T follicular helper cell (primary cell): ENCODE results near the gene ABCA1.
A peak's percentile ranks its signal among the peaks of the same experiment; 100 is the strongest.
"Not testable (repeated sequence)": the region's sequence is repeated elsewhere in the genome, so short reads cannot be mapped to it uniquely, and the experiment has no call there.

ENCODE experiments used
- DNase-seq: peaks from one replicate; pipeline ENCODE4 v3.0.0-alpha.2; 2020; ENCODE audit warnings: low read depth

ABCA1 gene

GRCh38 chr9:104872656-104873488 lies 55.1 kb downstream of the ABCA1 start:
- DNase-seq = no peak

DNA sequence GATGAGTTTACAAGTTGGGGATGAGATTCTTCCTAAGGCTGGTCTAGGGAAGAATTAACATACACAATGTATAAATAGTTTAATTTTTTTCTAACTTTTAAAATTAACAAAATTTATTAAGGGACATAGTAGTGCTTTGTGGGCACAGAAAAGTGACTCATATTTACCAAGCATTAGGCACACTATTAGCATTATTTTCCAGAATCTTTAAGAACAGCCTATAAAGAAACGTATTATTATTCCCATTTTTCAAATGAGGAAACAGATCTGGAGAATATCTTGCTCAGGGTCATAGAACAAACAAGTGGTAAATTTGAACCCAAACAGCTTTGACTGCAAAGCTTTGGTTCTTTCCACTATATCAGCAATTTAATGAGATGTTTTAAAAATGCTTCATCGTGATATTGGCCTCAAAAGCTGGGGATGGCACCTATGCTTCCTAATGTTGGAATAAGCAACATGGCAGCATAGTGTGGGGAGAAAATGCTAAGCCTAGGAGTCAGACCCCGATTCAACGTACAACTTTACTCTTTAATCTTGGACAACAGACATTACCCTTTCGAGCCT lies 55.9 kb downstream of the ABCA1 start:
- DNase-seq = no peak

DNA sequence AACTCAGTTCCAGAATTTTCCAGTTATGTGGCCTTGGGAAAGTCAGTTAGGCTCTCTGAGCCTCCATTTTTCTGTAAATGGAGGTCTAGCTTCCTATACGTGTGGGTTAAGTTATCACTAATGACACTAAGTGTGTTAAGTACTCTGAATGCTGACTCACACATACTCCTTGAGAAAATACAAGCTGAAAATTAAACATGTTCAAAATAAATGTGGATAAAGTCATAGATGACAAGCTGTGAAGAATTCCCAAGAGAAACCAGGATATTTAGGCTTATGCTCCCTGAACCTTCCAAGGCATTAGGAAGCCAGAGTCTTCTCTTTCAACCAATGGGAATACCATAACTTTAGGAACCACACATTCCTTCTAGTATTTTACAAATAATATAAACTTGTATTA lies 58.1 kb downstream of the ABCA1 start:
- DNase-seq = no peak

DNA sequence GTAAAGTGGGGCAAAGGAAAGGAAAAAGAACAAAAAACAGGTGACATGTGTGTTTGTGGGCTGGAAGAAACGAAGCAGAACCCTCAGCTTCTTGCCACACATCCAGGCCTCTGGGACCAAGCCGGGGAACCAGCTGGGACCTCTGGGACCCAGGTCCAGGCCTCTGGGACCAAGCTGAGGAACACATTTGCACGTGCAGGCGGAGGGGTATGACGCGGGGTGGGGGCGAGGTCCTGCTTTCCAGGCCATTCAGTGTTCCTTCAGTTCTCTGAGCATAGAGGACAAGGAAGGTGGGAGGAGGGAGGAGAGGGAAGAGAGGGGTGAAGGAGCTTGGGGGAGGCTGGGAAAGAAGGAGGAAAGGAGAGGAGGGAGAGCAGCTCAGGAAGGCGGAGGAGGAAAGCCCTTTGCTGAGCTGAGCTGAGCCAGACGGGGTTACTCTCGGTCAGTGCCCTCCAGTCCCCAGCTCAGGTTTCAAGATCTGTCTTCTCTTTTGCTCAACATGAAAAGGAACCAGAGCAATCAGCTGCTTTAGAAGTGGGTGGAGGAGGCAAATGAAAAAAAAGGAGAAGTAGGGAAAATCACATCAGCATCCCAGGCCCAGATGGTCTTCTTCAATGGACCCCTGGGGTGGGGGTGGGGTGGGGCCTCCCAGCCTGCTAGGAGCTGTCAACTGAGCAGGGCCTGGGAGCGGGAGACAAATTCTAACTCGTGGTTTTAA lies 59.1 kb downstream of the ABCA1 start:
- no peak for DNase-seq

GRCh38 chr9:104868303-104868686 lies 59.7 kb downstream of the ABCA1 start:
- DNase-seq = no peak

DNA sequence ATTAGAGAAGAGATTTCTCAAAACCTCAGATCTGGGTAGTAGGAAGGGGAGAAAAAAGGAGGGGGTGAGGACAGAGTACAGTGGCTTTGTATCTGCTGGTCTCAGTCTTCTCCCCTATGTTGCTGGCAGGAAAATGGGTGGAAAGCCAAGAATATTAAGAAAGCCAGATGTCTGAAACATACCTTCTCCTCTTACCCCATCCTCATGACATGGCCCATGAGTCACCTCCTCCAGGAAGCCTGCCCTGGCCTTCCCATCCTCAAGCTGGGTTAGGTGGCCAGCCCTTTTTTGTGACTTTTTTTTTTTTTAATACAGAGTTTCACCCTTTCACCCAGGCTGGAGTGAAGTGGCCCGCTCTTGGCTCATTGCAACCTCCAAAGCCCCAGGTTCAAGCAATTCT lies 61.8 kb downstream of the ABCA1 start:
- no peak for DNase-seq

GRCh38 chr9:104864675-104865104 lies 63.3 kb downstream of the ABCA1 start:
- DNase-seq = no peak

DNA sequence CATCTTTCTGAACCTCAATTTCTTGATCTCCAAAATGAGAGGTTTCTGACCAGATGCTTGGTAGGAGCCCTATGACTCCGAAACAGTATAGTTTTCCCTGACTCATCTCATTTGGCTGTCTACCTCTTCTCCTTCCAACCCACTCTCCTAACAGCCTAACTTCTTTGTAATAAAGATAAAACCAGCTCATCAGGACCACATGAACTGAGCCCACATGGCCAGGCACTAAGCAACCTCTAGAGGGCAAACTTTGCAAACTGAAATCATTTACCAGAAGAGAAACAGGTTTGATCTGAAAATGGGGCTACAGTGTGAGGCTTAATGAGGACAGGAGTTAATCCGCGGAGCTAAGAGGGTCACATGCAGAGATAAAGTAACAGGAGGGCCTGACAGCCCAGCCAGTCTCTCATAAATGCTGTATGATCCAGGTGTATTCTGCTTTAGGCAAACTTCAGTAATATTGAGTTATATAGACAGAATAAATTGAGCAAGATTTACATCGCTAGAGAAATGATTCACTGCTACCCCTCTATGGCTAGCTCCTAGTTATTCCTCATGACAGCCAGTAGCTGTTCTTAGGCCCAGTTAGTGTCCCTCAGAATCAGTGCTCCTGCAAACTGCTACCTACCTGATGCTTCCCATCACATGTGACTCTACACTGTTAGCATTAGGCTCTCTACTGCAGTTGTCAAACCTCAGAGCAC lies 64.6 kb downstream of the ABCA1 start:
- DNase-seq = peak; percentile 12

DNA sequence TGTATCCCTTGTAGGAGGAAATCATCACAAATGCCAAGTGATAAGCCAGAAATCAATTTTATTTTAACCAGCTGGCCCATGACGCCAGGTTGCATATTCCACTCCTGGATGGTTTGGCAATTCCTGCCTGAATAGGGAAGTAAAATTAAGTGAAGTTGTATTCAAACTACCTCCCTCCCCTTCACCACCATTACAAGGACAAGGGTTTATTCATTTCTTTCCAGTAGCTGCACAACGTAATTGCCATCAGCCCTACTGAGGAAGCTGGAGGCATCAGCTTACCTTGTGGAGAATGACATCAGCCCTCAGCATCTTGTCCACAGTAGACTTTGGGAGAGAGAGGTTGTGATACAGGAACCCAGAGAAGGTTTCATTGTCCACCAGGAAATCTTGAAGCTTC lies 66.6 kb downstream of the ABCA1 start:
- DNase-seq = no peak

DNA sequence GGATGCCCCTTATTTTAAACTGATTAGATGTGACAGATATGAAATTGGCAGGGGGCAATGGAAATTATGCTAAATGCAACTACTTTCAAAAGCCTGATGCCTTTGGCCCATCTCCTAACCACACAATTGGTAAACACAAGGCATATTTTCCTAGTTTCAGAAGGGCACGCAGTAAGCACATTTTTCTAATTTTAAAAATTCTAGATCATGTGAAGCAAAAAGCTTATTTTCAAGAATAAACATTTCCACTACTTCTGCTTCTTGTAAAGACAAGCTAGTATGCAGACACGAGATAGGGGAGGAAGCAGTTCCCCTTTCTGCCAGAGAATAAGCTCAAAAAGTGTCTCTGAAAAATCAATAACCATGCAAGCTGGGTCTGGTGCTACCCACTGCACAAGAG lies 67.7 kb downstream of the ABCA1 start:
- no peak for DNase-seq

- no peak for DNase-seq
Measured at GRCh38 chr9:104858846-104859245, 69.1 kb downstream of the ABCA1 start.

GRCh38 chr9:104858271-104858670 lies 69.7 kb downstream of the ABCA1 start:
- DNase-seq = no peak

DNA sequence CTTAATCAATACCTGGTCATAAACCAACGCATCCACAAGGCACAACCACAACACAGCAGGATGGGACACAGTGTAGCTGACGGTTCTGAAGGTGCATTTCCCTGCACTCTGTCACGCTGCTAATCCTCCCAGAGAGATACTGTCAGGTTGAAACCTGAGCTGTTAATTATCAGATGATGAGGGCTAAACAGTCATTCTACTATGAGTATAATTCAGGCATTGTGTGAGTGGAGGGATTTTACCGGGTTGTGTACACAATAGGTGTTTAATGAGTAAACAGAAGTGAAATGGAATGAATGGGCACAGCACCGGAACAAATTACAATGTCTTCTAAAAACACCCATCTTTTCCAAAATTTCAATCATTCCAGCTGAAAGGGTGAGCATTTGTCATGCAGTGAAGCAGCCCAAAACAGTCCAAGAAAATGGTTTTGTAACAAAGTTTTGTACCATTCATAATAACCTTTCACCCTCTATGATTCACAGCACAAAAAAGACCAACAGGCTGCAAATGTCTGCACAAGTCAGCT lies 71.5 kb downstream of the ABCA1 start:
- no peak for DNase-seq

DNA sequence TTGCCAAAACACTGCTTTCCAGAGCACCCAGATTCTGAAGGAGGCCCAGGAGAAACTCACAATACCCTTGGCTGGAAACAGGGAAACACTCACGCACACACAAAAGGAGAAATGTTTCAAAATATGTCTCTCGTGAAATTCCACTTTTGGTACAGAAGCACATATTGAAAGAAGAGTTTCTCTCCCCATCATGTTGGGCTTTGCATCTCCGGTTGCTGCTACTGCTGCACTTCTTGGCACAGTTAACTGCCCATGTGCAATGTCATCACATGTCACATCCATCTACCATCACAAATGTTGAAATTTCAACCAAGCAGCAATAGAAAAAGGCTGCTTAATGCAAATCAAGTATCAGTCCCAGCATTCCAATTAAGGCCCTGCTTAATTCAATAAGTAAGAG lies 72.1 kb downstream of the ABCA1 start:
- no peak for DNase-seq

- DNase-seq = not testable (repeated sequence)
Measured at GRCh38 chr9:104855258-104855657, 72.7 kb downstream of the ABCA1 start.

DNA sequence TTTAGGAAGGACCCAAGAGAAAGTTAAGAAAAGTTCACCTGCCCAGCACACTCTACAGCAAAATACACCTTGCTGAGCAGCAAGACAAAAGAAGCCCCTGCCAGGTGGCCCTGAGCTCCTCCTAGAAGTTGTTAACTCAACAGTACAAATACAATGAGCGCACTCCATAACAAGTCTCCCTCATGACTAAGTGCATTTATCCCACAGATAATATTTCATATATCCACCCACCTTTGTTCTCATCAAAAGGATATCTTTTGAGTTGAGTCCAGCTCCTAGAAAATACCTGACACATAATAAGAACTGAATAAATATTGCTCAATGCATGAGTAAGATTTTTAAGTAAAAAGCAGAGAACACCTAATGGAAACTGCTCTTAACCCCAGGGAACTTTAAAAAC lies 73.3 kb downstream of the ABCA1 start:
- no peak for DNase-seq

- no peak for DNase-seq
Measured at GRCh38 chr9:104853683-104854082, 74.3 kb downstream of the ABCA1 start.

DNA sequence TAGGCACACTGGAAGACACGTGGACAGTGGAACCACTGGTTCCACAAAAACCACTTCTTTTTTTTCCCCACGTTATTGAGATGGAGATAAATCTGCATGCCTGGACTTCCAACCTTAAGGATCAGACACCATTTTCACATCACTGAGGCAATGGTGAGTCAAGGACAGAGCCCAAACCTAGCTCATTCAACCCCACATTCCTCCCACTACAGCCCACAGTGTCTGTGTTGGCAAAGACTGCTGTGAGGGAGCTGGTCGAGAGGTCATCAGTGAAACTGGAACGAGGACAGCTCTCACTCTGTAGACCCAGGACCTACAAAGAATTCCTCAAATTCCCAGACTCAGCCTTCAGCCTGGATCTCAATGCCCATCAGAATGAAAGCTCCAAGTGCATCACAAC lies 74.8 kb downstream of the ABCA1 start:
- no peak for DNase-seq

DNA sequence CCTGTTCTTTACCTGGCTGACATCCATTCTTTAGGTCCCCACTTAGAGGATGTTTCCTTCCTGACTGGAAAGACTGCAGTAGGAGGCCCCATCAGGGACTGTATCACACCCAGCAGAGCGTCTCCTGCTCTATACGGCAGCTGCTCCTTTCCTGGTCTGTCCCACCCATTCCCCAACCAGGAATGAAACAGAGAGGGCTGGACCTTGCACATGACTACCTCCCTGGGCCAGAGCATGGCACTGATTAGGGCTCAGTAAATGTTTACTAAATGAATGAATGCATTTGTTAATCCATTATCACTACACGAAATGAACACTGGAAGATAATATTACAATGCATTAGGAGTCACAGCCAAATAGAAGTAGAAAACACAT lies 76.4 kb downstream of the ABCA1 start:
- no peak for DNase-seq

GRCh38 chr9:104850786-104851545 lies 77.0 kb downstream of the ABCA1 start:
- no peak for DNase-seq

DNA sequence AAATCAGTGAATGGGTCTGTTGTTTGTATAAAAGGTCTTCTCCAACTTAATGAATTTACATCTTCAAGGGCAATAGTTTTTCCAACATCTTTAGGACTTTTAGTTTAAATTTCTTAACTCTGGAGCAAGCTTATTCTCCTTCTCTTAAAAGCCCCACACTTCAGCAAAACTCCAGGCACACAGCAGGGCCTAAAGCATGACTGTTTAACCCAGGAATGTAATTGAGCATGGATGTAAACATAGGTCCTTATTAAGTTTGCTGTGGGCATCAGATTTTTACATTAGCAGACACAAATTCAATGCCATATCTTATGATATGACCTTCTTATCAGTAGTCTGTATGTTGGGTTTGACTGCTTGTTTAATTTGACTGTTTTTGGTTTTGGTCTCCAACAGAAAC lies 78.9 kb downstream of the ABCA1 start:
- DNase-seq = no peak

- DNase-seq = no peak
Measured at GRCh38 chr9:104844710-104845109, 83.2 kb downstream of the ABCA1 start.
